Heart left ventricle (tissue), 13 donors: ENCODE measurements around the gene MTCH2.
A peak's percentile ranks its signal among the peaks of the same experiment; 100 is the strongest.

Experiments
- CTCF ChIP-seq, 12 donors: fragments of 200-600 bp; sonication (generic) in 4 of 12; IDR thresholded peaks; one replicate each; pipeline versions ENCODE4 v1.5.0 to v1.8.0; 2018 to 2022; ENCODE audit warnings: antibody characterized with exemption in 12 of 12, mild to moderate bottlenecking in 5 of 12
- POLR2A ChIP-seq, 2 donors: fragments of 450-650 bp; IDR thresholded peaks; one replicate each; pipeline ENCODE4 v1.6.1; 2017; ENCODE audit warnings: antibody characterized with exemption in 2 of 2, mild to moderate bottlenecking in 2 of 2, moderate library complexity in 2 of 2
- donor health status: ischemic (EF 13 %, LVEDD 7.1; RV severe dilation, severe dysfunction).
- donor health status: DM: no; HTN: yes; CAD: no.
- donor health status: DM: no; HTN: no; CAD: no.
- donor health status: ischemic (EF 25% LVEDD 6.9; RV normal size, moderate dysfunction).
- donor health status: ischemic (EF 25% LVEDD 5.7; RV mildly dilated, moderate dysfunction).
- donor health status: ischemic (EF 35%, LVEDD 5.7; RV mildly dilated, moderate dysfunction).
- donor health status: nonischemic (EF 11% LVEDD 7.7; RV severe dilation, severe dysfunction).
- donor health status: DM: yes; HTN: yes; CAD: no.
- donor health status: PGD.
- donor health status: ischemic (EF 29% LVEDD 5.4; RV normal size, mild dysfunction).
- donor health status: nonischemic (EF 23%, LVEDD 6.1; RV moderate dilation, normal function).

- TF ChIP-seq CTCF (IDR thresholded peaks at IDR 0.05), result peak; percentile 5 to 68 (median 44)
- TF ChIP-seq POLR2A (IDR thresholded peaks at IDR 0.05), result peak in 1 of 2 donors; percentile 65
Measured at GRCh38 chr11:47642099-47642855, at the start of gene MTCH2.
